ES-I3 (cell line): ENCODE data around the gene DCAF11.

Experiments used
- H3K36me3 ChIP-seq: 2 replicates; pipeline ENCODE4 v1.6.1; 2013; ENCODE audit warnings: mild to moderate bottlenecking, low read length, control low read depth, moderate library complexity; ENCODE audit not compliant: insufficient read depth
- H3K4me1 ChIP-seq: 2 replicates; pipeline ENCODE4 v1.6.1; 2013; ENCODE audit warnings: mild to moderate bottlenecking, control low read depth, low read length; ENCODE audit not compliant: insufficient read depth
- H3K9ac ChIP-seq: 2 replicates; pipeline ENCODE4 v1.6.1; 2013; ENCODE audit warnings: low read depth, mild to moderate bottlenecking, low read length, moderate library complexity
- H3K9me3 ChIP-seq: 2 replicates; pipeline ENCODE4 v1.6.1; 2013; ENCODE audit warnings: mild to moderate bottlenecking, low read length, moderate library complexity; ENCODE audit not compliant: control insufficient read depth, insufficient read depth

Gene DCAF11

GRCh38 chr14:24156840-24157239, 42.3 kb downstream of the DCAF11 start:
- Histone ChIP-seq H3K36me3 (peaks cover 25% of the 10 kb centered on the region), H3K4me1 (peaks cover 3% of the 10 kb centered on the region; the same call in 1 of the 2 replicates), H3K9ac (no peak overlapping the region), H3K9me3 (no peaks in the 10 kb centered on the region)

GRCh38 chr14:24157331-24157730, 42.8 kb downstream of the DCAF11 start:
- H3K9ac ChIP-seq, result no peak overlapping the region
- H3K4me1 ChIP-seq, result peaks cover 5% of the 10 kb centered on the region; the same call in 1 of the 2 replicates
- no peaks in the 10 kb centered on the region for H3K9me3 ChIP-seq
- peaks cover 24% of the 10 kb centered on the region for H3K36me3 ChIP-seq

- Histone ChIP-seq H3K36me3 (peaks cover 20% of the 10 kb centered on the region), H3K9me3 (no peaks in the 10 kb centered on the region), H3K4me1 (peaks cover 5% of the 10 kb centered on the region; the same call in 1 of the 2 replicates), H3K9ac (no peak overlapping the region)
Measured at GRCh38 chr14:24159777-24160498, 45.4 kb downstream of the DCAF11 start.

- peaks cover 20% of the 10 kb centered on the region for H3K36me3 ChIP-seq
- H3K9me3 ChIP-seq, result no peaks in the 10 kb centered on the region
- peaks cover 5% of the 10 kb centered on the region; the same call in 1 of the 2 replicates for H3K4me1 ChIP-seq
- H3K9ac ChIP-seq, result no peak overlapping the region
Measured at GRCh38 chr14:24160499-24160849, 45.9 kb downstream of the DCAF11 start.

GRCh38 chr14:24160850-24161804, 46.5 kb downstream of the DCAF11 start, which contains the start of gene IRF9:
IRF9 (plus strand) TSS chr14:24161265; CDS start chr14:24162145, 880 bp downstream.
- Histone ChIP-seq H3K4me1 (peaks cover 5% of the 10 kb centered on the region; the same call in 1 of the 2 replicates), H3K36me3 (peaks cover 16% of the 10 kb centered on the region), H3K9me3 (no peaks in the 10 kb centered on the region), H3K9ac (peak within 1 kb of the TSS; percentile 49)

GRCh38 chr14:24162093-24162492, 47.5 kb downstream of the DCAF11 start:
- no peak overlapping the region for H3K9ac ChIP-seq
- H3K4me1 ChIP-seq, result peaks cover 5% of the 10 kb centered on the region; the same call in 1 of the 2 replicates
- peaks cover 13% of the 10 kb centered on the region for H3K36me3 ChIP-seq
- no peaks in the 10 kb centered on the region for H3K9me3 ChIP-seq

GRCh38 chr14:24164518-24164991, 50.0 kb downstream of the DCAF11 start:
- H3K9me3 ChIP-seq, result no peaks in the 10 kb centered on the region
- H3K4me1 ChIP-seq, result peaks cover 5% of the 10 kb centered on the region; the same call in 1 of the 2 replicates
- peaks cover 3% of the 10 kb centered on the region for H3K36me3 ChIP-seq
- H3K9ac ChIP-seq, result no peak overlapping the region

- Histone ChIP-seq H3K9ac (no peak overlapping the region), H3K36me3 (no peaks in the 10 kb centered on the region; the same call in none of the 2 replicates)
Measured at GRCh38 chr14:24165785-24166184, 51.2 kb downstream of the DCAF11 start.

GRCh38 chr14:24167469-24168114, 53.0 kb downstream of the DCAF11 start:
- Histone ChIP-seq H3K9ac (no peak overlapping the region), H3K36me3 (no peaks in the 10 kb centered on the region; the same call in none of the 2 replicates), H3K9me3 (no peaks in the 10 kb centered on the region), H3K4me1 (no peaks in the 10 kb centered on the region)

More at GRCh38 chr14:24165785-24166184, 51.2 kb downstream of the DCAF11 start:
- peaks cover 5% of the 10 kb centered on the region; the same call in 1 of the 2 replicates for H3K4me1 ChIP-seq
- no peaks in the 10 kb centered on the region for H3K9me3 ChIP-seq

GRCh38 chr14:24171422-24172260, 57.1 kb downstream of the DCAF11 start, which contains the start of gene REC8:
REC8 (plus strand) TSS chr14:24172080; CDS start chr14:24172553, 473 bp downstream.
- Histone ChIP-seq H3K9ac (peak within 1 kb of the TSS; percentile 69), H3K9me3 (no peaks in the 10 kb centered on the region), H3K36me3 (no peaks in the 10 kb centered on the region), H3K4me1 (no peaks in the 10 kb centered on the region)

- no peaks in the 10 kb centered on the region for H3K4me1 ChIP-seq
- no peaks in the 10 kb centered on the region for H3K9me3 ChIP-seq
- H3K9ac ChIP-seq, result peak overlapping the region; percentile 69
- no peaks in the 10 kb centered on the region for H3K36me3 ChIP-seq
Measured at GRCh38 chr14:24172261-24172860, 57.8 kb downstream of the DCAF11 start.

- Histone ChIP-seq H3K9ac (peak overlapping the region; percentile 69; the same call in 1 of the 2 replicates), H3K9me3 (no peaks in the 10 kb centered on the region), H3K4me1 (no peaks in the 10 kb centered on the region), H3K36me3 (no peaks in the 10 kb centered on the region)
Measured at GRCh38 chr14:24172871-24173281, 58.3 kb downstream of the DCAF11 start.
